Measurements from ENCODE around the gene MAFF. TPM values are rescaled to one million over a fixed set of nuclear protein-coding genes. Genes with fewer than 3 reads are reported as not detected.

The MAFF gene
- total RNA-seq, 2 donors from 2014 or later, result 4.7 to 5.5 TPM

GRCh38 chr22:38223289-38223960 lies 21.6 kb downstream of the MAFF start:
- DNase-seq, result no peak
- H3K4me3 ChIP-seq (ENCODE audit: low read length), result no peak overlapping the region
- H3K9me3 Mint-ChIP-seq, result no peaks in the 10 kb centered on the region
- H3K9me3 ChIP-seq (ENCODE audit: control insufficient read depth, low read length), result no peaks in the 10 kb centered on the region
- TF ChIP-seq, protein P1, sequence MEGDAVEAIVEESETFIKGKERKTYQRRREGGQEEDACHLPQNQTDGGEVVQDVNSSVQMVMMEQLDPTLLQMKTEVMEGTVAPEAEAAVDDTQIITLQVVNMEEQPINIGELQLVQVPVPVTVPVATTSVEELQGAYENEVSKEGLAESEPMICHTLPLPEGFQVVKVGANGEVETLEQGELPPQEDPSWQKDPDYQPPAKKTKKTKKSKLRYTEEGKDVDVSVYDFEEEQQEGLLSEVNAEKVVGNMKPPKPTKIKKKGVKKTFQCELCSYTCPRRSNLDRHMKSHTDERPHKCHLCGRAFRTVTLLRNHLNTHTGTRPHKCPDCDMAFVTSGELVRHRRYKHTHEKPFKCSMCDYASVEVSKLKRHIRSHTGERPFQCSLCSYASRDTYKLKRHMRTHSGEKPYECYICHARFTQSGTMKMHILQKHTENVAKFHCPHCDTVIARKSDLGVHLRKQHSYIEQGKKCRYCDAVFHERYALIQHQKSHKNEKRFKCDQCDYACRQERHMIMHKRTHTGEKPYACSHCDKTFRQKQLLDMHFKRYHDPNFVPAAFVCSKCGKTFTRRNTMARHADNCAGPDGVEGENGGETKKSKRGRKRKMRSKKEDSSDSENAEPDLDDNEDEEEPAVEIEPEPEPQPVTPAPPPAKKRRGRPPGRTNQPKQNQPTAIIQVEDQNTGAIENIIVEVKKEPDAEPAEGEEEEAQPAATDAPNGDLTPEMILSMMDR (conservative IDR thresholded peaks at IDR 0.05), result peak; percentile 37
- peaks cover 31% of the 10 kb centered on the region for H3K36me3 Mint-ChIP-seq (ENCODE audit: low read depth)
- no peaks in the 10 kb centered on the region for H3K27me3 ChIP-seq (ENCODE audit: control insufficient read depth, insufficient read depth, low read length, poor library complexity, severe bottlenecking)
- no peaks in the 10 kb centered on the region for H3K27me3 Mint-ChIP-seq (ENCODE audit: insufficient read depth)
- peaks cover 5% of the 10 kb centered on the region for H3K4me1 Mint-ChIP-seq
- H3K36me3 ChIP-seq (ENCODE audit: control insufficient read depth, insufficient read depth, low read length), result peaks cover 4% of the 10 kb centered on the region
- H3K4me1 ChIP-seq (ENCODE audit: control insufficient read depth, insufficient read depth, low read length), result peaks cover 9% of the 10 kb centered on the region
- H3K9ac ChIP-seq (ENCODE audit: extremely low read depth, low read length, poor library complexity, severe bottlenecking), result no peak overlapping the region
- no peak overlapping the region for H3K27ac Mint-ChIP-seq
- whole genome bisulfite sequencing, 2 experiments (ENCODE audit: insufficient coverage in 1 of 2, insufficient read length in 1 of 2), result 85 to 93% methylated on average over 4 to 10 of the region's 12 CpGs
- no peak overlapping the region for H3K27ac ChIP-seq (ENCODE audit: low read depth, low read length)
- H3K4me3 Mint-ChIP-seq, result no peak overlapping the region

- no peak overlapping the region for H3K9ac ChIP-seq (ENCODE audit: extremely low read depth, low read length, poor library complexity, severe bottlenecking)
- H3K27ac Mint-ChIP-seq, result peak overlapping the region; percentile 17
Measured at GRCh38 chr22:38226853-38227649, 25.3 kb downstream of the MAFF start.

GRCh38 chr22:38228326-38228872 lies 26.6 kb downstream of the MAFF start:
- Mint-ChIP-seq H3K36me3 (ENCODE audit: low read depth) (peaks cover 55% of the 10 kb centered on the region), H3K4me1 (peaks cover 7% of the 10 kb centered on the region), H3K9me3 (no peaks in the 10 kb centered on the region), H3K27ac (no peak overlapping the region), H3K4me3 (no peak overlapping the region), H3K27me3 (ENCODE audit: insufficient read depth) (no peaks in the 10 kb centered on the region)
- Histone ChIP-seq H3K36me3 (ENCODE audit: control insufficient read depth, insufficient read depth, low read length) (peaks cover 30% of the 10 kb centered on the region), H3K27ac (ENCODE audit: low read depth, low read length) (peak overlapping the region; percentile 42), H3K9ac (ENCODE audit: extremely low read depth, low read length, poor library complexity, severe bottlenecking) (no peak overlapping the region), H3K4me1 (ENCODE audit: control insufficient read depth, insufficient read depth, low read length) (peaks cover 3% of the 10 kb centered on the region), H3K27me3 (ENCODE audit: control insufficient read depth, insufficient read depth, low read length, poor library complexity, severe bottlenecking) (no peaks in the 10 kb centered on the region), H3K9me3 (ENCODE audit: control insufficient read depth, low read length) (no peaks in the 10 kb centered on the region), H3K4me3 (ENCODE audit: low read length) (no peak overlapping the region)
- 95% methylated on average over 3 of the region's 3 CpGs; no CpG with 5 or more reads in 1 of the 2 experiments for WGBS, 2 experiments (ENCODE audit: insufficient coverage in 1 of 2, insufficient read length in 1 of 2)
- no peak for DNase-seq
- TF ChIP-seq, protein P1 (conservative IDR thresholded peaks at IDR 0.05), result no peak

More at GRCh38 chr22:38226853-38227649, 25.3 kb downstream of the MAFF start:
- TF ChIP-seq, protein P1 (conservative IDR thresholded peaks at IDR 0.05), result no peak
- peaks cover 24% of the 10 kb centered on the region for H3K36me3 ChIP-seq (ENCODE audit: control insufficient read depth, insufficient read depth, low read length)
- 93 to 95% methylated on average over 15 to 25 of the region's 25 CpGs for WGBS, 2 experiments (ENCODE audit: insufficient coverage in 1 of 2, insufficient read length in 1 of 2)
- no peak for DNase-seq
- H3K4me1 ChIP-seq (ENCODE audit: control insufficient read depth, insufficient read depth, low read length), result peaks cover 3% of the 10 kb centered on the region
- H3K4me3 ChIP-seq (ENCODE audit: low read length), result no peak overlapping the region
- H3K27me3 ChIP-seq (ENCODE audit: control insufficient read depth, insufficient read depth, low read length, poor library complexity, severe bottlenecking), result no peaks in the 10 kb centered on the region
- H3K4me1 Mint-ChIP-seq, result peaks cover 7% of the 10 kb centered on the region
- H3K27ac ChIP-seq (ENCODE audit: low read depth, low read length), result no peak overlapping the region
- no peaks in the 10 kb centered on the region for H3K27me3 Mint-ChIP-seq (ENCODE audit: insufficient read depth)
- no peaks in the 10 kb centered on the region for H3K9me3 Mint-ChIP-seq
- H3K36me3 Mint-ChIP-seq (ENCODE audit: low read depth), result peaks cover 49% of the 10 kb centered on the region
- H3K9me3 ChIP-seq (ENCODE audit: control insufficient read depth, low read length), result no peaks in the 10 kb centered on the region
- no peak overlapping the region for H3K4me3 Mint-ChIP-seq

All from endodermal cell (in vitro differentiated cells).